Panc1 (cell line): ENCODE data around the gene CBARP.

Experiments
- CTCF ChIP-seq: fragments of 450-650 bp; IDR thresholded peaks from 2 replicates; pipeline ENCODE4 v1.5.1; 2017; ENCODE audit warnings: mild to moderate bottlenecking
- TCF7L2 ChIP-seq: IDR thresholded peaks from 2 replicates; pipeline ENCODE4 v1.6.1; 2011; ENCODE audit warnings: mild to moderate bottlenecking, low read depth, low read length, inconsistent platforms

GRCh38 chr19:1252221-1252820, 14.5 kb upstream of the CBARP start:
- TF ChIP-seq CTCF (no peak), TCF7L2 (0 out of 2 replicates have a peak, but pooled peaks have one; percentile 14)
